Measurements from ENCODE around the gene PITPNC1.

GRCh38 chr17:67488768-67489167 lies 111.7 kb downstream of the PITPNC1 start:
- TF ChIP-seq, protein P1, sequence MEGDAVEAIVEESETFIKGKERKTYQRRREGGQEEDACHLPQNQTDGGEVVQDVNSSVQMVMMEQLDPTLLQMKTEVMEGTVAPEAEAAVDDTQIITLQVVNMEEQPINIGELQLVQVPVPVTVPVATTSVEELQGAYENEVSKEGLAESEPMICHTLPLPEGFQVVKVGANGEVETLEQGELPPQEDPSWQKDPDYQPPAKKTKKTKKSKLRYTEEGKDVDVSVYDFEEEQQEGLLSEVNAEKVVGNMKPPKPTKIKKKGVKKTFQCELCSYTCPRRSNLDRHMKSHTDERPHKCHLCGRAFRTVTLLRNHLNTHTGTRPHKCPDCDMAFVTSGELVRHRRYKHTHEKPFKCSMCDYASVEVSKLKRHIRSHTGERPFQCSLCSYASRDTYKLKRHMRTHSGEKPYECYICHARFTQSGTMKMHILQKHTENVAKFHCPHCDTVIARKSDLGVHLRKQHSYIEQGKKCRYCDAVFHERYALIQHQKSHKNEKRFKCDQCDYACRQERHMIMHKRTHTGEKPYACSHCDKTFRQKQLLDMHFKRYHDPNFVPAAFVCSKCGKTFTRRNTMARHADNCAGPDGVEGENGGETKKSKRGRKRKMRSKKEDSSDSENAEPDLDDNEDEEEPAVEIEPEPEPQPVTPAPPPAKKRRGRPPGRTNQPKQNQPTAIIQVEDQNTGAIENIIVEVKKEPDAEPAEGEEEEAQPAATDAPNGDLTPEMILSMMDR (IDR thresholded peaks at IDR 0.05), result no peak
- no peak for TF ChIP-seq POLR2A (IDR thresholded peaks at IDR 0.05)

Measured in suprapubic skin (tissue), 3 donors.